Prostate gland (tissue), 2 donors: ENCODE results near the gene DNM3. TPM values are rescaled to one million over a fixed set of nuclear protein-coding genes. Genes with fewer than 3 reads are reported as not detected.

ENCODE experiments used
- DNase-seq: peaks from one replicate; pipeline ENCODE4 v3.0.0-alpha.2; 2019; ENCODE audit warnings: low spot score
- H3K27ac ChIP-seq, 2 donors: fragments of 200-600 bp; sonication (generic); 2 replicates each; pipeline ENCODE4 v1.5.1; 2017 to 2019
- H3K27me3 ChIP-seq: fragments of 200-600 bp; sonication (generic); replicated peaks from 2 replicates; pipeline ENCODE4 v1.5.1; 2019; ENCODE audit not compliant: insufficient read depth
- H3K36me3 ChIP-seq, 2 donors: fragments of 200-600 bp; sonication (generic); 1 replicate in 1 of 2; 2 replicates in 1 of 2; pipeline versions ENCODE4 v1.5.1 to v1.8.1; 2017 to 2019
- H3K4me1 ChIP-seq: fragments of 200-600 bp; sonication (generic); replicated peaks from 2 replicates; pipeline ENCODE4 v1.5.1; 2019
- H3K4me3 ChIP-seq, 2 donors: fragments of 200-600 bp; sonication (generic); 2 replicates each; pipeline ENCODE4 v1.5.1; 2017 to 2019
- H3K9me3 ChIP-seq: fragments of 200-600 bp; sonication (generic); 2 replicates; pipeline ENCODE4 v1.5.1; 2017
- POLR2A ChIP-seq: fragments of 450-650 bp; IDR thresholded peaks from one replicate; pipeline ENCODE4 v1.6.1; 2016; ENCODE audit warnings: antibody characterized with exemption, mild to moderate bottlenecking
- POLR2AphosphoS5 ChIP-seq: sonication (generic); formaldehyde crosslinking; IDR thresholded peaks from one replicate; pipeline ENCODE4 v1.6.1; 2017; ENCODE audit warnings: antibody characterized with exemption
- WGBS: methylation state at CpG from one replicate; pipeline ENCODE4 v1.1.5; 2018; 5-methylcytosine and 5-hydroxymethylcytosine counted together
- intact Hi-C: fragments of 100-400 bp; cut with DNase I; formaldehyde crosslinking; loops from one replicate; pipeline ENCODE4 v1.14.2; 2022
- total RNA-seq, 2 donors: library from RNA; depleted of rRNA; stranded (reverse); fragments of >200 nt; gene quantifications; one replicate each; pipeline ENCODE4 v1.1.0, GENCODE V29; 2016
- TF ChIP-seq, protein P1 (sequence below), 4 experiments: fragments of 200-600 bp in 2 of 4; fragments of 450-650 bp in 2 of 4; sonication (generic) in 2 of 4; IDR thresholded peaks; 1 replicate in 3 of 4; 2 replicates in 1 of 4; pipeline ENCODE4 v1.5.1; 2016 to 2019; ENCODE audit warnings: antibody characterized with exemption in 4 of 4, mild to moderate bottlenecking in 2 of 4, moderate library complexity in 2 of 4

DNM3 gene
- total RNA-seq, 2 donors from 2014 or later, result 2.3 to 5.3 TPM

DNA sequence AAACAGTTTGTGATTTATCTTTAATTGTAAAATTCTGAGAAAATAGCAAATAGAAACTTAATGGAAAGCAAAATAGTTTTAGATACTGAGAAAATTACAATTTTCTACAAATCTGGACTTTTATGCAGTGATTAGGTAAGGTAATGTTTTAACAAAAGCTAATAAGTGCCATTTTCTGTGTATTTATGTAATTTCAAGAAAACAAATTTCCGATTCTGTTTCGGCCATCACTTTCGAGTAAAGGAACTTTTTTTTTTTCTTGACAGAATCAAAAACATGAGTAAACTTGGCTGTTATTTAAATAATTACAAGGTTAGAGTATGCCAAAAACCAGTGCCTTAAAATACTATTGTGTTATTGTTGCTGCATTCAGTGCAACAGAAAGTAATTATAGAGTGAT, 298.8 kb downstream of the DNM3 start:
- DNase-seq, result no peak
- no peaks in the 10 kb centered on the region for H3K27me3 ChIP-seq
- intact Hi-C loops, result no loop called here

DNA sequence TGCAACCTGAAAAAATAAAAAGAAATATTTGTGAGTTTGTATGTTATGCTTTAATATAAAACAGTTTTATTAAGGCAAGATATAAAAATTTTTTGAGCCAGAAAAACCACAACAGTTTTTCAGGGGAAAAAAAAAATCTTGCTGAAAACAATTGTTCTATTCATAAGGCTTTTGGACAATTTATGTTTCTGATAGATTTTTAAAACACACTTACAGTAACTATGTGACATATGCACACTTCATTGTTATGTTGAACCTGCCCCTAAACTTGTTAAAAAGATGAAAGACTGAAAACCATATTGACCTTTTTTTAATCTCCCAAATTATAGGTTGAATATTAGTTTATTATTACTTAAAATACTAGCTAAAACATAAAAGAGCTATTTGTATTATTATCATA, 299.3 kb downstream of the DNM3 start:
- Histone ChIP-seq H3K27ac (peak overlapping the region; percentile 68 to 69), H3K4me1 (no peaks in the 10 kb centered on the region), H3K4me3 (no peak overlapping the region), H3K9me3 (no peaks in the 10 kb centered on the region), H3K27me3 (no peaks in the 10 kb centered on the region), H3K36me3 (no peaks in the 10 kb centered on the region)
- DNase-seq, result no peak
- intact Hi-C loops, result no loop called here
- TF ChIP-seq POLR2A (no peak), POLR2AphosphoS5 (no peak)
- TF ChIP-seq, protein P1, sequence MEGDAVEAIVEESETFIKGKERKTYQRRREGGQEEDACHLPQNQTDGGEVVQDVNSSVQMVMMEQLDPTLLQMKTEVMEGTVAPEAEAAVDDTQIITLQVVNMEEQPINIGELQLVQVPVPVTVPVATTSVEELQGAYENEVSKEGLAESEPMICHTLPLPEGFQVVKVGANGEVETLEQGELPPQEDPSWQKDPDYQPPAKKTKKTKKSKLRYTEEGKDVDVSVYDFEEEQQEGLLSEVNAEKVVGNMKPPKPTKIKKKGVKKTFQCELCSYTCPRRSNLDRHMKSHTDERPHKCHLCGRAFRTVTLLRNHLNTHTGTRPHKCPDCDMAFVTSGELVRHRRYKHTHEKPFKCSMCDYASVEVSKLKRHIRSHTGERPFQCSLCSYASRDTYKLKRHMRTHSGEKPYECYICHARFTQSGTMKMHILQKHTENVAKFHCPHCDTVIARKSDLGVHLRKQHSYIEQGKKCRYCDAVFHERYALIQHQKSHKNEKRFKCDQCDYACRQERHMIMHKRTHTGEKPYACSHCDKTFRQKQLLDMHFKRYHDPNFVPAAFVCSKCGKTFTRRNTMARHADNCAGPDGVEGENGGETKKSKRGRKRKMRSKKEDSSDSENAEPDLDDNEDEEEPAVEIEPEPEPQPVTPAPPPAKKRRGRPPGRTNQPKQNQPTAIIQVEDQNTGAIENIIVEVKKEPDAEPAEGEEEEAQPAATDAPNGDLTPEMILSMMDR (IDR thresholded peaks at IDR 0.05), result no peak

More for the DNA sequence above, 298.8 kb downstream of the DNM3 start:
- H3K36me3 ChIP-seq, result no peaks in the 10 kb centered on the region
- peak overlapping the region in 1 of 2 donors; percentile 68 for H3K27ac ChIP-seq
- WGBS, result 48% methylated on average over 3 of the region's 3 CpGs
- H3K4me1 ChIP-seq, result no peaks in the 10 kb centered on the region
- H3K4me3 ChIP-seq, result no peak overlapping the region
- TF ChIP-seq, protein P1 (IDR thresholded peaks at IDR 0.05), result no peak
- H3K9me3 ChIP-seq, result no peaks in the 10 kb centered on the region

DNA sequence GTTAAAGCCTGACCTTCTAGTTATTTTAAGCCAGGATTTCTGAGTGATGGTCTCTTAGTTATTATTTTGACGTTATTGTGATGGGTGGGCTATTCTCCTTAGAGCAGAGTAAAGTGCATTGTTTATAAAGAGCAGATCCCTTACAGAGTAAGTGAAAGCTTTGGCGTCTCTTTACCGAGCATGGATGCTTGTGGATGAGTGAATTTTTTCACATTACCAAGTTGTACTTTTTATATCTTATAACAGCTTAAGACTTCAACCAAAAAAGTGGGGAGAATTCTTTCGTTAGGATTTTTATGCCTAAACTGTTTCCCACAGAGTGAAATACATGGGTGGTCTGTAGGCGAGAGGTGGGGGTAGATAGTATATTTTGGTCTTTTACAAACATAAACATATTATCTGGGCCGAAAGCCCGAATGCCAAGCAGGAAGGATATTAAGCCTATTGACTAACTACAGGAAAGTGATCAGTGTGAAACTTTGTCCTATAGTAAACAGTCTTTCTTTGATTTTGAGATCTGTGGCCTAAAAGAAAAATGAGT, 300.1 kb downstream of the DNM3 start:
- 46% methylated on average over 7 of the region's 7 CpGs for WGBS
- Histone ChIP-seq H3K4me1 (no peaks in the 10 kb centered on the region), H3K4me3 (peak overlapping the region in 1 of 2 donors; percentile 1), H3K9me3 (no peaks in the 10 kb centered on the region), H3K36me3 (no peaks in the 10 kb centered on the region), H3K27ac (peak overlapping the region; percentile 68 to 69), H3K27me3 (no peaks in the 10 kb centered on the region)
- TF ChIP-seq, protein P1 (IDR thresholded peaks at IDR 0.05), result no peak
- TF ChIP-seq POLR2AphosphoS5, result no peak
- TF ChIP-seq POLR2A, result no peak
- no peak for DNase-seq
- intact Hi-C loops, result no loop called here

DNA sequence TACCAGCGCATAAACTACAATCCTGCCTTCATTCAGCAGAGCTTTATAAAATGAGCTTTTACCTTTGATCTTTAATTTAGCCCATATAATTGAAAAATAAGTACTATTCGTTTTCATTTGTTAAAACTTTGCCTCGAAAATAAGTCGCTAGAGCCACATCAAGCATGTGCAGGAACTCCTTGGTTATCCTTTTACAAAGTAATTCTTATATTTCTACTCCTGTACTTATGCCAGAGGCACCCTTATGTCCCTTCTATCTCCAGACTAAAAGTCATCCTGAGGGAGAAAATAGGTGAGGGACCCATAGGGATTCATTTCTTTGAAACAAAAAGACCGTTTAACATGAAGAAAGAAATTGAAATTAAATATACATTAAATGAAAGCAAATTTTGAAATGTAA, 301.0 kb downstream of the DNM3 start:
- Histone ChIP-seq H3K4me1 (no peaks in the 10 kb centered on the region), H3K4me3 (peak overlapping the region in 1 of 2 donors; percentile 1), H3K27me3 (no peaks in the 10 kb centered on the region), H3K9me3 (no peaks in the 10 kb centered on the region), H3K36me3 (no peaks in the 10 kb centered on the region), H3K27ac (peak overlapping the region; percentile 68 to 69)
- TF ChIP-seq, protein P1 (IDR thresholded peaks at IDR 0.05), result no peak
- WGBS, result 57% methylated on average over 5 of the region's 5 CpGs
- no peak for DNase-seq
- intact Hi-C loops, result no loop called here

DNA sequence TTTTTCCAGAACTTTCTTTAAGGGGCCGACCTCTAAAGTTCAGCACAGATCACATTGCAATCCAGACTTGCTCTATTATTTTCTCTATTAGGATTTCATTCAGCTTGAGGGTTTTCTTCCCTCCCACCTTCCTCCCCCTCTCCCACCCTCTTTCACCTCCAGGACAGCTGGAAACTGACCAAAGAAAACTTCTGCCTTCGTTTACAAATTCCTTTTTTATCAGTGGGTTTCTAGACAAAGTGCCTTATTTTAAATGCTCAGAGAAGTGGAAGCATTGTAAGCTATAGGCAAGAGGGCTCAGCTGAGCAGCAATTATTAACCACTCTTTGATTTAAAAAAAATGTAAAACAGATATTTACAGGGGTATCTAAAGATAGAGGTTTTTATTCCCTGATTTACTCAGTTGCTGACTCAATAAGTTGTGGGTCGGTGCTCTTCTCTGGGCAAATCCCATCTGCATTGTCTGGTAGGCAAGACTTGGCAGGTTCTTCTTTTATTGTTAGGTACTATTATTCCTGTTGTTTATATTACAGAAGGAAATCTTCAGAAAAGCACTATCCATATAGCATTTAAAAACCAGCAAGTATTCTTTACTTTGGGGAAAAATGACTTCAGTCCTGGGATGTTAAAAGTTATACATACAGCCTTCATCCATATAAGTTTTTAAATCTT, 302.2 kb downstream of the DNM3 start:
- no peak for DNase-seq
- TF ChIP-seq, protein P1 (IDR thresholded peaks at IDR 0.05), result no peak
- no peak for TF ChIP-seq POLR2AphosphoS5
- TF ChIP-seq POLR2A, result no peak
- H3K36me3 ChIP-seq, result no peaks in the 10 kb centered on the region
- H3K4me1 ChIP-seq, result no peaks in the 10 kb centered on the region
- H3K27ac ChIP-seq, result peak overlapping the region; percentile 68 to 69
- WGBS, result 18% methylated on average over 3 of the region's 3 CpGs
- no peaks in the 10 kb centered on the region for H3K27me3 ChIP-seq
- peak overlapping the region; percentile 26 to 28 for H3K4me3 ChIP-seq
- H3K9me3 ChIP-seq, result no peaks in the 10 kb centered on the region
- intact Hi-C loops, result loop anchor here (2.0 kb wide), 1 partner anchor 255 kb away; no protein-coding TSS in a partner anchor
